K562 (cell line): Measurements from ENCODE around the gene SRGN. TPM values are rescaled to one million over a fixed set of nuclear protein-coding genes. Genes with fewer than 3 reads are reported as not detected.
A peak's percentile ranks its signal among the peaks of the same experiment; 100 is the strongest.

Experiments
- CBX1 ChIP-seq: sonication (generic); IDR thresholded peaks from 2 replicates; pipeline ENCODE4 v1.6.1; 2016; ENCODE audit warnings: antibody characterized with exemption, low read depth, mild to moderate bottlenecking
- DPF2 ChIP-seq: fragments of 450-650 bp; IDR thresholded peaks from 2 replicates; pipeline ENCODE4 v1.6.1; 2016
- ESRRA ChIP-seq: fragments of 450-650 bp; IDR thresholded peaks from 2 replicates; pipeline ENCODE4 v1.6.1; 2014; ENCODE audit warnings: low read depth, mild to moderate bottlenecking, moderate library complexity, borderline replicate concordance
- GATAD2A ChIP-seq: fragments of 450-650 bp; IDR thresholded peaks from 2 replicates; pipeline ENCODE4 v1.6.1; 2017
- KHSRP ChIP-seq: fragments of 450-650 bp; IDR thresholded peaks from 2 replicates; pipeline ENCODE4 v1.6.1; 2017
- PHF8 ChIP-seq: fragments of 200-600 bp; sonication (generic); IDR thresholded peaks from 2 replicates; pipeline ENCODE4 v1.6.1; 2012; ENCODE audit warnings: mixed run types, mild to moderate bottlenecking, inconsistent platforms, low read length, moderate library complexity, borderline replicate concordance
- RBM17 ChIP-seq: fragments of 200-400 bp; formaldehyde crosslinking; IDR thresholded peaks from 2 replicates; pipeline ENCODE4 v1.6.1; 2017; ENCODE audit warnings: low read depth, mild to moderate bottlenecking, low read length, borderline replicate concordance
- RCOR1 ChIP-seq, 2 experiments: IDR thresholded peaks; 2 replicates each; pipeline ENCODE4 v1.6.1; 2012; ENCODE audit warnings: low read depth in 2 of 2, low read length in 2 of 2, borderline replicate concordance in 1 of 2, improper control_type of control experiment in 1 of 2
- ZBTB40 ChIP-seq, 2 experiments: fragments of 450-650 bp in 1 of 2; sonication (generic) in 1 of 2; formaldehyde crosslinking in 1 of 2; IDR thresholded peaks; 2 replicates each; pipeline versions ENCODE4 v1.7.1 to v1.9.0; 2016 to 2022; ENCODE audit warnings: inconsistent platforms in 1 of 2, mild to moderate bottlenecking in 1 of 2, missing genetic modification reagents in 1 of 2
- ZSCAN29 ChIP-seq: fragments of 450-650 bp; IDR thresholded peaks from 2 replicates; pipeline ENCODE4 v1.6.1; 2017
- polyA plus RNA-seq, 8 experiments: library from polyadenylated mRNA; depleted of rRNA in 4 of 8; stranded (reverse) in 5 of 8; unstranded in 3 of 8; fragments of >200 nt; fragmentation: Nextera tagmentation in 2 of 8; fragmentation: Illumina TruSeq in 1 of 8; extraction: Ambion mirVana in 2 of 8; extraction: Trizol in 1 of 8; gene quantifications; 2 replicates each; pipeline versions ENCODE4 v1.2.1 to v1.2.3, GENCODE V29; 2011 to 2014; ENCODE audit warnings: inconsistent platforms in 1 of 8, missing spikeins in 1 of 8
- total RNA-seq, 7 experiments: library from RNA; depleted of rRNA in 6 of 7; stranded (reverse); fragments of >200 nt in 6 of 7; fragmentation: Illumina TruSeq in 2 of 7; extraction: Trizol in 2 of 7; gene quantifications; 2 replicates each; pipeline versions ENCODE4 v1.2.1 to v1.2.3, GENCODE V29; 2011 to 2021; ENCODE audit warnings: low replicate concordance in 1 of 7
- TF ChIP-seq, protein P1 (sequence below): fragments of 450-650 bp; IDR thresholded peaks from 2 replicates; pipeline ENCODE4 v1.6.1; 2018; ENCODE audit not compliant: partially characterized antibody
- TF ChIP-seq, protein P2 (sequence below): fragments of 450-650 bp; IDR thresholded peaks from 2 replicates; pipeline ENCODE4 v1.6.1; 2016; ENCODE audit warnings: low read depth, mild to moderate bottlenecking, moderate library complexity

Gene SRGN
- total and polyA plus RNA-seq, 9 of the 15 experiments (the other 6 are each of a cell fraction or from before 2014, with no cell fraction given) = 136 to 304 (median 180) TPM

- TF ChIP-seq, protein P1, sequence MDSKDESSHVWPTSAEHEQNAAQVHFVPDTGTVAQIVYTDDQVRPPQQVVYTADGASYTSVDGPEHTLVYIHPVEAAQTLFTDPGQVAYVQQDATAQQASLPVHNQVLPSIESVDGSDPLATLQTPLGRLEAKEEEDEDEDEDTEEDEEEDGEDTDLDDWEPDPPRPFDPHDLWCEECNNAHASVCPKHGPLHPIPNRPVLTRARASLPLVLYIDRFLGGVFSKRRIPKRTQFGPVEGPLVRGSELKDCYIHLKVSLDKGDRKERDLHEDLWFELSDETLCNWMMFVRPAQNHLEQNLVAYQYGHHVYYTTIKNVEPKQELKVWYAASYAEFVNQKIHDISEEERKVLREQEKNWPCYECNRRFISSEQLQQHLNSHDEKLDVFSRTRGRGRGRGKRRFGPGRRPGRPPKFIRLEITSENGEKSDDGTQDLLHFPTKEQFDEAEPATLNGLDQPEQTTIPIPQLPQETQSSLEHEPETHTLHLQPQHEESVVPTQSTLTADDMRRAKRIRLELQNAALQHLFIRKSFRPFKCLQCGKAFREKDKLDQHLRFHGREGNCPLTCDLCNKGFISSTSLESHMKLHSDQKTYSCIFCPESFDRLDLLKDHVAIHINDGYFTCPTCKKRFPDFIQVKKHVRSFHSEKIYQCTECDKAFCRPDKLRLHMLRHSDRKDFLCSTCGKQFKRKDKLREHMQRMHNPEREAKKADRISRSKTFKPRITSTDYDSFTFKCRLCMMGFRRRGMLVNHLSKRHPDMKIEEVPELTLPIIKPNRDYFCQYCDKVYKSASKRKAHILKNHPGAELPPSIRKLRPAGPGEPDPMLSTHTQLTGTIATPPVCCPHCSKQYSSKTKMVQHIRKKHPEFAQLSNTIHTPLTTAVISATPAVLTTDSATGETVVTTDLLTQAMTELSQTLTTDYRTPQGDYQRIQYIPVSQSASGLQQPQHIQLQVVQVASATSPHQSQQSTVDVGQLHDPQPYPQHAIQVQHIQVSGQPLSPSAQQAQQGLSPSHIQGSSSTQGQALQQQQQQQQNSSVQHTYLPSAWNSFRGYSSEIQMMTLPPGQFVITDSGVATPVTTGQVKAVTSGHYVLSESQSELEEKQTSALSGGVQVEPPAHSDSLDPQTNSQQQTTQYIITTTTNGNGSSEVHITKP = peak; percentile 77
- TF ChIP-seq KHSRP (0 out of 2 replicates have a peak, but pooled peaks have one; percentile 13), CBX1 (0 out of 2 replicates have a peak, but pooled peaks have one; percentile 62), RBM17 (no peak), PHF8 (peak; percentile 40; the same call in 1 of the 2 replicates), GATAD2A (peak; percentile 38; the same call in 1 of the 2 replicates), ESRRA (0 out of 2 replicates have a peak, but pooled peaks have one; percentile 14), ZBTB40 (IDR thresholded peaks at IDR 0.05) (peak; percentile 37; the same call in 1 of the 2 replicates), ZBTB40 (CRISPR knock-in tag; IDR thresholded peaks at IDR 0.05) (no peak), RCOR1 (IDR thresholded peaks at IDR 0.05; ENCODE audit: borderline replicate concordance in 1 of 2, low read depth in 2 of 2, low read length in 2 of 2) (0 out of 4 replicates have a peak, but pooled peaks of 1 of the 2 experiments have one; percentile 18), DPF2 (peak; percentile 63; the same call in 1 of the 2 replicates), ZSCAN29 (no peak)
- TF ChIP-seq, protein P2, sequence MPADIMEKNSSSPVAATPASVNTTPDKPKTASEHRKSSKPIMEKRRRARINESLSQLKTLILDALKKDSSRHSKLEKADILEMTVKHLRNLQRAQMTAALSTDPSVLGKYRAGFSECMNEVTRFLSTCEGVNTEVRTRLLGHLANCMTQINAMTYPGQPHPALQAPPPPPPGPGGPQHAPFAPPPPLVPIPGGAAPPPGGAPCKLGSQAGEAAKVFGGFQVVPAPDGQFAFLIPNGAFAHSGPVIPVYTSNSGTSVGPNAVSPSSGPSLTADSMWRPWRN = no peak
Observed at GRCh38 chr10:69087590-69088470, at the start of gene SRGN (continued).
